HEK293T (cell line): ENCODE data around the gene KSR2.

ENCODE experiments used
- CTCF ChIA-PET: fragments of 350-600 bp; formaldehyde crosslinking; extraction: SDS; loops from one replicate; lab custom pipeline; 2021; ENCODE audit warnings: antibody characterized with exemption, inconsistent platforms; lab: Yijun Ruan, JAX
- POLR2A ChIA-PET: fragments of 350-600 bp; formaldehyde crosslinking; extraction: SDS; loops from one replicate; lab custom pipeline; 2020; ENCODE audit warnings: antibody characterized with exemption, inconsistent platforms; lab: Yijun Ruan, JAX
- DNase-seq: peaks from one replicate; pipeline ENCODE4 v3.0.0; 2012; ENCODE audit warnings: mixed read lengths; ENCODE audit errors: extremely low spot score
- ARNT ChIP-seq: fragments of 450-650 bp; IDR thresholded peaks from 2 replicates; pipeline ENCODE4 v1.6.1; 2017; ENCODE audit warnings: mild to moderate bottlenecking
- BHLHE40 ChIP-seq: fragments of 450-650 bp; IDR thresholded peaks from 2 replicates; pipeline ENCODE4 v1.6.1; 2016; ENCODE audit warnings: mild to moderate bottlenecking, moderate library complexity, borderline replicate concordance
- CTBP1 ChIP-seq: fragments of 450-650 bp; IDR thresholded peaks from 2 replicates; pipeline ENCODE4 v1.6.1; 2016; ENCODE audit warnings: borderline replicate concordance
- ELF4 ChIP-seq: fragments of 450-650 bp; IDR thresholded peaks from 2 replicates; pipeline ENCODE4 v1.6.1; 2017; ENCODE audit warnings: antibody characterized with exemption
- FOXA1 ChIP-seq: fragments of 450-650 bp; IDR thresholded peaks from 2 replicates; pipeline ENCODE4 v1.6.1; 2016; ENCODE audit warnings: mild to moderate bottlenecking
- FOXK2 ChIP-seq: fragments of 450-650 bp; IDR thresholded peaks from 2 replicates; pipeline ENCODE4 v1.6.1; 2016; ENCODE audit warnings: mild to moderate bottlenecking
- FOXM1 ChIP-seq: fragments of 450-650 bp; IDR thresholded peaks from 2 replicates; pipeline ENCODE4 v1.6.1; 2017; ENCODE audit warnings: mild to moderate bottlenecking, borderline replicate concordance
- HDGF ChIP-seq: fragments of 450-650 bp; IDR thresholded peaks from 2 replicates; pipeline ENCODE4 v1.6.1; 2017; ENCODE audit warnings: antibody characterized with exemption, borderline replicate concordance
- L3MBTL2 ChIP-seq: fragments of 450-650 bp; conservative IDR thresholded peaks from 2 replicates; pipeline ENCODE4 v1.6.1; 2016; ENCODE audit warnings: mild to moderate bottlenecking
- LEF1 ChIP-seq: fragments of 450-650 bp; IDR thresholded peaks from 2 replicates; pipeline ENCODE4 v1.6.1; 2017; ENCODE audit warnings: mild to moderate bottlenecking, borderline replicate concordance
- NFRKB ChIP-seq: fragments of 450-650 bp; IDR thresholded peaks from 2 replicates; pipeline ENCODE4 v1.6.1; 2016; ENCODE audit warnings: mild to moderate bottlenecking, moderate library complexity
- SP1 ChIP-seq: fragments of 450-650 bp; IDR thresholded peaks from 2 replicates; pipeline ENCODE4 v1.6.1; 2017
- SUZ12 ChIP-seq: fragments of 450-650 bp; IDR thresholded peaks from 2 replicates; pipeline ENCODE4 v1.6.1; 2016; ENCODE audit warnings: mild to moderate bottlenecking
- TARDBP ChIP-seq: fragments of 450-650 bp; IDR thresholded peaks from 2 replicates; pipeline ENCODE4 v1.6.1; 2016
- ZNF384 ChIP-seq: fragments of 450-650 bp; IDR thresholded peaks from 2 replicates; pipeline ENCODE4 v1.6.1; 2016
- TF ChIP-seq, protein P1 (sequence below): fragments of 450-650 bp; IDR thresholded peaks from 2 replicates; pipeline ENCODE4 v1.6.1; 2016

The KSR2 gene

GRCh38 chr12:117583677-117584225 lies 385.0 kb downstream of the KSR2 start:
- ChIA-PET CTCF (no interaction called here), POLR2A (no interaction called here)
- DNase-seq: no peak
- TF ChIP-seq L3MBTL2 (no peak), LEF1 (no peak), HDGF (no peak), FOXA1 (no peak), FOXK2 (no peak), SUZ12 (no peak), CTBP1 (no peak), FOXM1 (no peak), BHLHE40 (no peak), NFRKB (no peak), ZNF384 (no peak), SP1 (no peak), ELF4 (no peak), ARNT (no peak), TARDBP (no peak)
- TF ChIP-seq, protein P1, sequence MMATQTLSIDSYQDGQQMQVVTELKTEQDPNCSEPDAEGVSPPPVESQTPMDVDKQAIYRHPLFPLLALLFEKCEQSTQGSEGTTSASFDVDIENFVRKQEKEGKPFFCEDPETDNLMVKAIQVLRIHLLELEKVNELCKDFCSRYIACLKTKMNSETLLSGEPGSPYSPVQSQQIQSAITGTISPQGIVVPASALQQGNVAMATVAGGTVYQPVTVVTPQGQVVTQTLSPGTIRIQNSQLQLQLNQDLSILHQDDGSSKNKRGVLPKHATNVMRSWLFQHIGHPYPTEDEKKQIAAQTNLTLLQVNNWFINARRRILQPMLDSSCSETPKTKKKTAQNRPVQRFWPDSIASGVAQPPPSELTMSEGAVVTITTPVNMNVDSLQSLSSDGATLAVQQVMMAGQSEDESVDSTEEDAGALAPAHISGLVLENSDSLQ: no peak

GRCh38 chr12:117583092-117583491 lies 385.7 kb downstream of the KSR2 start:
- no peak for DNase-seq
- CTCF ChIA-PET: no interaction called here
- TF ChIP-seq SP1: no peak
- POLR2A ChIA-PET: no interaction called here

DNA sequence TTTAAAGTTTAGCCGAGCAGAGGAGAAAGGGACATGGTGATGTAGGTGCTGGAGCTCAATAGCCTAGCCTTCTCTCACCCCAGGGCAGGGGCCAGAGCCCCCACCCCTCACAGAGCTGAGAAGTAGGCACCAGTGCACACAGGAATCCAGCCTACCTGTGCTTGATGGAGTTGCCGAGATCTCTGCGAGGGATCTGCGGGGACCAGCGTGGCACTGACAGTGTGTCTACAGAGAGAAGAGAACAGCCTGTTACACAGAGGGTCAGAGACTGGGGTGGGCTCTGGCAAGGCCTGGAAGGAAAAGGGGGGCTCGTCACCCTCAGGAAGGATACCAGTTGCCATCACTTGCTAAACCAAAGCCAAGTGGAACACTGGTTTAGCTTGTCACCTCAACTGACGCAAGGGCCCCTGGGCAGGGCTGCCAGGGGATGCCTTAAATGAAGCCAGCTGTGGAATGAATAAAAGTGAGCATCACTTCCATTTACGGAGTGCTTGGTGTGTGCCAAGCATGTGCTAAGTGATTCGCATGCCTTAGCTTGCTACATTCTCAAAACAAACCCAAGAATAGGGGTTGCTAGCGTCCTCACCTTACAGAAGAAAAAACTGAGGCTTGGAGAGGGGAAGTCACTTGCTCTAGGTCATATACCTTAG lies 386.5 kb downstream of the KSR2 start:
- ChIA-PET CTCF (no interaction called here), POLR2A (interaction anchor here (0.7 kb wide), 1 partner anchor 10 kb away, joined by 3 read pairs; no protein-coding TSS in a partner anchor)
- DNase-seq: no peak
- TF ChIP-seq FOXA1 (no peak), L3MBTL2 (no peak), HDGF (no peak), SP1 (no peak), ZNF384 (no peak), LEF1 (no peak), ELF4 (no peak), ARNT (no peak), CTBP1 (no peak), NFRKB (no peak), FOXK2 (no peak), FOXM1 (no peak), TARDBP (no peak), SUZ12 (no peak), BHLHE40 (no peak)
- TF ChIP-seq, protein P1: no peak

DNA sequence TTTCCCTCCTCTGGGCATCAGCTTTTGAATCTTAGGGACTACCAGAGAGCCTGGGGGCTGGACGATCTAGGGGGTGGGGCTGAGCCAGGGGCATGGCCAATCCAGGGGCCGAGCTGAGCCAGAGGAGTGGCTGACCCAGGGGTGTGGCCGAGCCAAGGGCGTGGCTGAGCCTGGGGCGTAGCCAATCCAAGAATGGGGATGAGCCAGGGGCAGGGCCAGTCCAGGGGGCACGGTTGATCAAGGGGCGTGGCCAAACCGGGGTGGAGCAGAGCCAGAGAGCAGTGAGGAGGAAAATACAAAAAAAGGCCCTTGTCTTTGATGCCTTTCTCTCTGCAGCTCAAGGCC lies 388.1 kb downstream of the KSR2 start:
- DNase-seq: peak; percentile 78
- ChIA-PET CTCF (interaction anchor here (0.5 to 1.5 kb wide), 2 partner anchors 214 to 348 kb away, joined by 4 to 10 read pairs; no protein-coding TSS in a partner anchor), POLR2A (no interaction called here)
- TF ChIP-seq, protein P1: no peak
- TF ChIP-seq BHLHE40: no peak
- no peak for TF ChIP-seq ELF4
- TF ChIP-seq LEF1: no peak
- no peak for TF ChIP-seq FOXM1
- no peak for TF ChIP-seq ARNT
- TF ChIP-seq ZNF384: no peak
- no peak for TF ChIP-seq NFRKB
- TF ChIP-seq FOXK2: no peak
- TF ChIP-seq HDGF: no peak
- no peak for TF ChIP-seq TARDBP
- TF ChIP-seq CTBP1: no peak
- TF ChIP-seq L3MBTL2: no peak
- no peak for TF ChIP-seq FOXA1
- TF ChIP-seq SUZ12: no peak
- no peak for TF ChIP-seq SP1

DNA sequence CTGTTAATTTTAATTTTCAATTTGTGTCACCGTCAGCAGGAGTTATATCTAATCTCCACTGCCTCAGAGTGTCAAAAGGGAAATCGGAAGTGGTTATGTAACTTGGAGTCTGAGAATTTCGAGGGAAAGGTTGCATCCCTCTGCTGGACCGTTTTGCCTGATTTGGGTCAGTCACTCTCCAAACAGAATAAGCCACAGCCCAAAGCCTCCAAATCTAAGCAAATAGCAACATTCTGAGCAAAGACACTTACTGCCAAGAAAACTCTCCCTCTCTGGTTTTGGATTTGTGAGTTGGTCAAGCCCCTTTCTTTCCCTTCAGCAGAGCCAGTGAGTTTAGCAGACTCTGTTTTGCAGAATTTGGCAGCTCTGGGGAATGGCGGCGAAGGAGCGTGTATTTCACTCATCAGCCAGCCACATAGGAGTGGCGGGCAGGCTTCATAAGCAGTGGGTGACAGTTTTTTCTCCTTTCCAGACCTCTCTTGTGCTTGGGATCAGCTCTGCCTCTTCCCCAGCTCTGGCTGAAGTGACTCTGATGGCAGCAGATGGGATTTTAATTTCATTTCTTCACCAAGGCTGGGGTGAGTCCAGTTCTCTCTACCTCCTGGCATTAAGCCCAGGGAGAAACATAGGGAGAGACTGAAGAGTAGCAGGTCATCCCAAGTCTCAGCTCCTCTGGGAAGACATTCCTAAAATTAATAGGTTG lies 388.6 kb downstream of the KSR2 start:
- CTCF ChIA-PET: interaction anchor here (1.5 kb wide), 1 partner anchor 213 kb away, joined by 10 read pairs; no protein-coding TSS in a partner anchor
- POLR2A ChIA-PET: no interaction called here
- DNase-seq: no peak
- no peak for TF ChIP-seq FOXK2
- TF ChIP-seq ARNT: no peak
- TF ChIP-seq FOXM1: no peak
- TF ChIP-seq ZNF384: no peak
- TF ChIP-seq L3MBTL2: no peak
- no peak for TF ChIP-seq BHLHE40
- no peak for TF ChIP-seq LEF1
- no peak for TF ChIP-seq ELF4
- no peak for TF ChIP-seq TARDBP
- TF ChIP-seq NFRKB: no peak
- TF ChIP-seq, protein P1: no peak
- no peak for TF ChIP-seq SP1
